IPS DF 19.7 (cell line): Measurements from ENCODE around the gene ATP8B4.

Experiments
- DNase-seq: peaks from one replicate; pipeline ENCODE4 v3.0.0-alpha.2; 2013; ENCODE audit warnings: low read depth, low spot score

Gene ATP8B4

DNA sequence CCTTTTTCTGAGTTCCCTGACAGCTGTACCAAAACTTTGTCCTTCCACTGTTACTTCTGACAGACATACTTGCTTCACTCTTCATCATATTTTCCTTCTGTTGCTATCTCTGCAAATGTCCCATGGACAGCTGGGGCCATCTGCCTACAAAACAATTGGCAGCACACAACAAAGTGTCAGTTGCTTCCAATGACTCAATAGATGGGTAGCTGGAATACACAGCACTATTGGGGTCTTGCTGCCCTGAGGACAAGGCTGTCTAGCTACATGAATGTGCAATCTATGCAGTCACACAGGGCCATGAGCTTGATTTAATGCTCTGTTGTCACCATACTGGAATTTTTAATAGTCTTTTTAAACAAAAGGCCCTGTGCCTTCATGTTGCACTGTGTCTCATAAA, 305.4 kb downstream of the ATP8B4 start:
- DNase-seq = no peak

- no peak for DNase-seq
Measured at GRCh38 chr15:49810720-49811119, 308.3 kb downstream of the ATP8B4 start.

GRCh38 chr15:49809894-49810609, 309.0 kb downstream of the ATP8B4 start:
- DNase-seq = no peak

DNA sequence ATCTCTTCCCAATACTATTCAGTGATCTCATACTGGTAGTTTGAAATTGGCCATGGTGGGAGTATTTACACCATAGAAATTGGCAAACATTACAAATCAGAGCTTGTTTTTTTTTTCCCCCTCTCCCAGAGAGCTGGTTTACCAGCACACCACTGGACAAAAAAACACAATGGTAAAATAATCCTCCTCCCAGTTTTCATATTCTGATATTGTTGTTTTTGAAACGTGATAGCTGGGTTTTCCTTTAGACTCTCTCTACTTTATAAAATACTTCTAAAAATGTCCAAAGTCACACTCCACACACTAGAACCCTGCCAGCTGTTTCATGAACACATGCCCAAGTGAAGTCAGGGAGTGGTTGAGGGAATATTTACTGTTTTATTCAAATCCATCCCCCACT, 310.7 kb downstream of the ATP8B4 start:
- no peak for DNase-seq
